Uterus (tissue), 2 donors: ENCODE results near the gene DROSHA.

Experiments used
- CTCF ChIP-seq, 4 experiments: fragments of 200-600 bp in 2 of 4; fragments of 450-650 bp in 2 of 4; sonication (generic) in 2 of 4; IDR thresholded peaks; one replicate each; pipeline ENCODE4 v1.5.1; 2016 to 2019; ENCODE audit warnings: antibody characterized with exemption in 4 of 4, mild to moderate bottlenecking in 2 of 4, moderate library complexity in 1 of 4
- POLR2A ChIP-seq, 2 donors: fragments of 450-650 bp; IDR thresholded peaks; one replicate each; pipeline ENCODE4 v1.6.1; 2016; ENCODE audit warnings: antibody characterized with exemption in 2 of 2, mild to moderate bottlenecking in 1 of 2, moderate library complexity in 1 of 2

DNA sequence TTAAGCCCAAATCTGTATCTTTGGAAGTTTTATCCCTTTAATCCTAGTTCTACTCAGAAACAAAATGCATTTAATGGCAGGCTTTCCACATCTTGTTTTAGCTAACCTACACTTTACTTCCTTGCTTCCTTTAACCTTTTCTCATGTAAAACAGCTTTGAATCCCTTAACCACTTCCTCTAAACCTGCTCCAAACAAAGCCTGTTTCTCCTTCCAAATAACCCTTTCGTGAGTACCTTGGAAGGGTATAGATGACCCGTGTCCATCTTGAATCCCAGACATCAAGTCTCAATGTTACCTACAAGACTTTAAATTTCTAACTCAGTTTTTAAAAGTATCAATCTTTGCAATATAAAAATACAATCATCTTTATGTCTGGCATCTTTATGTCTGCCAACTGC, 78.4 kb downstream of the DROSHA start:
- TF ChIP-seq CTCF (IDR thresholded peaks at IDR 0.05) (no peak), POLR2A (IDR thresholded peaks at IDR 0.05) (no peak)
